Thymus (tissue), 11 donors: ENCODE data around the gene STIM1. TPM values are rescaled to one million over a fixed set of nuclear protein-coding genes. Genes with fewer than 3 reads are reported as not detected.

Source experiments
- DNase-seq, 9 donors: peaks; one replicate each; pipeline ENCODE4 v3.0.0-alpha.2; 2013; ENCODE audit warnings: low spot score in 9 of 9, low read depth in 6 of 9, missing footprints in 1 of 9
- H3K27ac ChIP-seq, 2 donors: one replicate each; pipeline ENCODE4 v1.5.1; 2013; ENCODE audit warnings: control low read depth in 1 of 2, low read depth in 1 of 2, low read length in 1 of 2, mild to moderate bottlenecking in 1 of 2, moderate library complexity in 1 of 2
- H3K27me3 ChIP-seq, 2 donors: one replicate each; pipeline ENCODE4 v1.5.1; 2013; ENCODE audit warnings: low read length in 1 of 2; ENCODE audit not compliant: control insufficient read depth in 2 of 2, insufficient read depth in 1 of 2
- H3K36me3 ChIP-seq, 2 donors: one replicate each; pipeline ENCODE4 v1.5.1; 2013; ENCODE audit warnings: low read length in 1 of 2, mild to moderate bottlenecking in 1 of 2, moderate library complexity in 1 of 2; ENCODE audit not compliant: control insufficient read depth in 2 of 2, insufficient read depth in 2 of 2
- H3K4me1 ChIP-seq, 2 donors: one replicate each; pipeline ENCODE4 v1.5.1; 2013; ENCODE audit warnings: low read length in 2 of 2; ENCODE audit not compliant: control insufficient read depth in 2 of 2, insufficient read depth in 2 of 2
- H3K4me3 ChIP-seq, 2 donors: one replicate each; pipeline ENCODE4 v1.5.1; 2013; ENCODE audit warnings: low read length in 2 of 2, control low read depth in 1 of 2, mild to moderate bottlenecking in 1 of 2
- H3K9me3 ChIP-seq, 2 donors: one replicate each; pipeline ENCODE4 v1.5.1; 2013; ENCODE audit warnings: low read length in 1 of 2, mild to moderate bottlenecking in 1 of 2; ENCODE audit not compliant: control insufficient read depth in 2 of 2, insufficient read depth in 1 of 2
- WGBS: extraction: QIAGEN DNeasy Blood & Tissue Kit; methylation state at CpG from one replicate; pipeline ENCODE4 v1.1.7; 2013; 5-methylcytosine and 5-hydroxymethylcytosine counted together
- polyA plus RNA-seq: library from polyadenylated mRNA; stranded (reverse); fragments of 200-250 nt; gene quantifications from one replicate; pipeline ENCODE4 v1.2.3, GENCODE V29; 2013
- total RNA-seq: library from RNA; stranded (reverse); fragments of 120-200 nt; gene quantifications from one replicate; pipeline ENCODE4 v1.2.4, GENCODE V29; 2013
- donor health status: healthy.

Gene STIM1
- total and polyA plus RNA-seq, 2 donors = 30.8 to 33.0 TPM

- Histone ChIP-seq H3K4me3 (no peak overlapping the region), H3K36me3 (peaks cover 0 to 5% of the 10 kb centered on the region in 2 donors), H3K4me1 (peaks cover 51 to 57% of the 10 kb centered on the region in 2 donors), H3K27ac (peak overlapping the region; percentile 1 to 69), H3K27me3 (no peaks in the 10 kb centered on the region), H3K9me3 (no peaks in the 10 kb centered on the region)
- DNase-seq = no peak
- WGBS = 98% methylated on average over 2 of the region's 2 CpGs
Measured at GRCh38 chr11:3906166-3906565, 50.7 kb downstream of the STIM1 start.

DNA sequence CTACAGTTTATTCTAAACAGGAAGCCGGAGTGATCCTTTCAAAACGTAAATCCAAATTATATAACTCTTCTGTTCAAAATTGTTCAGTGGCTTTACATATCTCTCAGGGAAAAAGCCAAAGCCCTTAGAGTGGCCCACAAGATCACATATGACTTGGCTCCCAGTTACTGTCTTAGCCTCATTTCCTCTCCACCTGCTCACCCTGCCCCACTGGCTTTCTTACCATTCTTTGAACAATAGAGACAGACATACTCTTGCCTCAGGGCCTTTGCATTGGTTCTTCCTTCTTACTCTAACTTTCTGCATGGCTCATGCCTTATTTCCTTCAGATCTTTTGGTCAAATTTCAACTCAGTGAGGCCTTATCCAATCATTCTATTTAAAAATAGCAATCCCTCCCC is 52.1 kb downstream of the STIM1 start:
- Histone ChIP-seq H3K4me1 (peaks cover 52 to 57% of the 10 kb centered on the region in 2 donors), H3K27ac (peak overlapping the region; percentile 31 to 74), H3K9me3 (no peaks in the 10 kb centered on the region), H3K36me3 (peaks cover 0 to 3% of the 10 kb centered on the region in 2 donors), H3K27me3 (no peaks in the 10 kb centered on the region), H3K4me3 (no peak overlapping the region)
- 78% methylated on average over 2 of the region's 2 CpGs for WGBS
- DNase-seq = peak in 6 of 9 donors; percentile 30 to 76 (median 52)

GRCh38 chr11:3909901-3910300 is 54.4 kb downstream of the STIM1 start:
- Histone ChIP-seq H3K27me3 (no peaks in the 10 kb centered on the region), H3K9me3 (no peaks in the 10 kb centered on the region), H3K4me3 (no peak overlapping the region), H3K4me1 (peaks cover 40 to 43% of the 10 kb centered on the region in 2 donors), H3K36me3 (peaks cover 0 to 3% of the 10 kb centered on the region in 2 donors), H3K27ac (no peak overlapping the region)
- DNase-seq = no peak
- WGBS = 64% methylated on average over 3 of the region's 3 CpGs

- WGBS = 100% methylated on average over 3 of the region's 3 CpGs
- Histone ChIP-seq H3K27me3 (no peaks in the 10 kb centered on the region), H3K4me1 (peaks cover 35 to 41% of the 10 kb centered on the region in 2 donors), H3K9me3 (no peaks in the 10 kb centered on the region), H3K27ac (peak overlapping the region in 1 of 2 donors; percentile 49), H3K4me3 (no peak overlapping the region), H3K36me3 (peaks cover 0 to 3% of the 10 kb centered on the region in 2 donors)
- no peak for DNase-seq
Measured at GRCh38 chr11:3911908-3912505, 56.5 kb downstream of the STIM1 start.

DNA sequence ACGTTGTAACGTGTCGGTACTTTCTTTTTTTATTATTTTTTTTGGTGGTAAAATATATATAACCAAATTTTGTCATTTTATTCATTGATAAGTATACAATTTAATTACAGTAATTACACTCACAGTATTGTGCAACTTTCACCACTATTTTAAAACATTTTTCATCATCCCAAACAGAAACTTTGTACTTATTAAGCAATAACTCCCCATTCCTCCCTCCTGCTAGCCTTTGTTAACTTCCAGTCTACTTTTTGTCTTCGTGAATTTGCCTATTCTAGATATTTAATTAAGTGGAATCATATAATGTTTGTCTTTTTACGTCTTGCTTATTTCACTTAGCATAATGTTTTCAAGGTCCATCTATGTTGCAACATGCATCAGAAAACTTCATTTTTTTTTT is 58.5 kb downstream of the STIM1 start:
- no peak overlapping the region for H3K27ac ChIP-seq
- H3K4me1 ChIP-seq = peaks cover 27 to 32% of the 10 kb centered on the region in 2 donors
- H3K36me3 ChIP-seq = peaks cover 0 to 3% of the 10 kb centered on the region in 2 donors
- 98% methylated on average over 5 of the region's 5 CpGs for WGBS
- H3K4me3 ChIP-seq = no peak overlapping the region
- no peaks in the 10 kb centered on the region for H3K27me3 ChIP-seq
- no peaks in the 10 kb centered on the region for H3K9me3 ChIP-seq
- DNase-seq = no peak

DNA sequence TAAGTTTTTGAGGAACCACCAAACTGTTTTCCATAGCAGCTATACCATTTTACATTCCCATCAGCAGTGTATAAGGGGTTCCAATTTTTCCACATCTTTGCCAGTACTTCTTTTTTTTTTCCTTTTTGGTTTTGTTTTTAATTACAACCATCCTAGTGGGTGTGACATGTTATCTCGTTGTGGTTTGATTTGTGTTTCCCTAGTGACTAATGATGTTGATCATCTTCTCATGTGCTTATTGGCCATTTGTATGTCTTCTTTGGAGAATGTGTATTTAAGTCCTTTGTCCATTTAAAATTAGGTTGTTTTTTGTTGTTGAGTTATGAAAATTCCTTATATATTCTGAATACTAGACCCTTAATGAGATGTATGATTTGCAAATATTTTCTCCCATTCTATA is 59.3 kb downstream of the STIM1 start:
- Histone ChIP-seq H3K36me3 (peaks cover 0 to 3% of the 10 kb centered on the region in 2 donors), H3K4me1 (peaks cover 26 to 28% of the 10 kb centered on the region in 2 donors), H3K27ac (no peak overlapping the region), H3K27me3 (no peaks in the 10 kb centered on the region), H3K9me3 (no peaks in the 10 kb centered on the region), H3K4me3 (no peak overlapping the region)
- 50% methylated on average over 1 of the region's 1 CpG for WGBS
- no peak for DNase-seq

GRCh38 chr11:3916962-3917361 is 61.5 kb downstream of the STIM1 start:
- DNase-seq = peak in 3 of 9 donors; percentile 33 to 55 (median 37)
- Histone ChIP-seq H3K4me1 (peaks cover 13 to 21% of the 10 kb centered on the region in 2 donors), H3K9me3 (no peaks in the 10 kb centered on the region), H3K4me3 (no peak overlapping the region), H3K27ac (peak overlapping the region; percentile 42 to 68), H3K27me3 (no peaks in the 10 kb centered on the region), H3K36me3 (no peaks in the 10 kb centered on the region)
- 76% methylated on average over 3 of the region's 3 CpGs for WGBS

GRCh38 chr11:3920148-3920852 is 64.8 kb downstream of the STIM1 start:
- H3K9me3 ChIP-seq = no peaks in the 10 kb centered on the region
- H3K4me3 ChIP-seq = no peak overlapping the region
- H3K36me3 ChIP-seq = no peaks in the 10 kb centered on the region
- WGBS = 66% methylated on average over 2 of the region's 2 CpGs
- no peak overlapping the region for H3K27ac ChIP-seq
- H3K4me1 ChIP-seq = peaks cover 8 to 15% of the 10 kb centered on the region in 2 donors
- no peak for DNase-seq
- no peaks in the 10 kb centered on the region for H3K27me3 ChIP-seq

- DNase-seq = no peak
- Histone ChIP-seq H3K4me1 (peaks cover 5 to 6% of the 10 kb centered on the region in 2 donors), H3K36me3 (no peaks in the 10 kb centered on the region), H3K27me3 (no peaks in the 10 kb centered on the region), H3K27ac (no peak overlapping the region), H3K9me3 (no peaks in the 10 kb centered on the region), H3K4me3 (no peak overlapping the region)
- WGBS = 99% methylated on average over 1 of the region's 1 CpG
Measured at GRCh38 chr11:3922056-3922455, 66.6 kb downstream of the STIM1 start.
